ENCODE data around the gene ASPRV1.
"Not testable (repeated sequence)": the region's sequence is repeated elsewhere in the genome, so short reads cannot be mapped to it uniquely, and the experiment has no call there.

Gene ASPRV1

GRCh38 chr2:69959425-69959824 is 2.0 kb downstream of the ASPRV1 start:
- no peak for DNase-seq (ENCODE audit: low spot score)

GRCh38 chr2:69958480-69958879 is 3.0 kb downstream of the ASPRV1 start:
- DNase-seq (ENCODE audit: low spot score) = no peak

GRCh38 chr2:69957965-69958364 is 3.5 kb downstream of the ASPRV1 start:
- no peak for DNase-seq (ENCODE audit: low spot score)

GRCh38 chr2:69956475-69956979 is 4.9 kb downstream of the ASPRV1 start:
- DNase-seq (ENCODE audit: low spot score) = no peak

GRCh38 chr2:69955029-69955428 is 6.4 kb downstream of the ASPRV1 start:
- no peak for DNase-seq (ENCODE audit: low spot score)

- no peak for DNase-seq (ENCODE audit: low spot score)
Measured at GRCh38 chr2:69954084-69954483, 7.3 kb downstream of the ASPRV1 start.

- DNase-seq (ENCODE audit: low spot score) = no peak
Measured at GRCh38 chr2:69952336-69953115, 8.9 kb downstream of the ASPRV1 start.

GRCh38 chr2:69950671-69951070 is 10.8 kb downstream of the ASPRV1 start:
- DNase-seq (ENCODE audit: low spot score) = not testable (repeated sequence)

- no peak for DNase-seq (ENCODE audit: low spot score)
Measured at GRCh38 chr2:69950241-69950640, 11.2 kb downstream of the ASPRV1 start.

- DNase-seq (ENCODE audit: low spot score) = no peak
Measured at GRCh38 chr2:69948963-69949645, 12.3 kb downstream of the ASPRV1 start.

GRCh38 chr2:69948032-69948962 is 13.1 kb downstream of the ASPRV1 start:
- DNase-seq (ENCODE audit: low spot score) = no peak

GRCh38 chr2:69947325-69947931 is 14.0 kb downstream of the ASPRV1 start:
- DNase-seq (ENCODE audit: low spot score) = no peak

- peak; percentile 84 for DNase-seq (ENCODE audit: low spot score)
Measured at GRCh38 chr2:69946351-69947324, 14.8 kb downstream of the ASPRV1 start.

GRCh38 chr2:69945941-69946340 is 15.5 kb downstream of the ASPRV1 start:
- DNase-seq (ENCODE audit: low spot score) = no peak

- DNase-seq (ENCODE audit: low spot score) = no peak
Measured at GRCh38 chr2:69945441-69945840, 16.0 kb downstream of the ASPRV1 start.

GRCh38 chr2:69944756-69945155 is 16.7 kb downstream of the ASPRV1 start:
- DNase-seq (ENCODE audit: low spot score) = no peak

- no peak for DNase-seq (ENCODE audit: low spot score)
Measured at GRCh38 chr2:69943843-69944525, 17.4 kb downstream of the ASPRV1 start.

GRCh38 chr2:69943000-69943842 is 18.2 kb downstream of the ASPRV1 start:
- DNase-seq (ENCODE audit: low spot score) = no peak

GRCh38 chr2:69940691-69941090 is 20.7 kb downstream of the ASPRV1 start:
- DNase-seq (ENCODE audit: low spot score) = no peak

Measured in activated CD4-positive, alpha-beta T cell treated with anti-CD3 and anti-CD28 coated beads, Interleukin-2, Interleukin-4, amounts not matched to agents 100 ng/mL and 50 ng/mL, durations not matched to agents 16 hours and 8 hours (primary cell).